ENCODE measurements around the gene CWF19L2. TPM values are rescaled to one million over a fixed set of nuclear protein-coding genes. Genes with fewer than 3 reads are reported as not detected.

Gene CWF19L2
- total RNA-seq, 1 experiment from 2014 or later: 18.4 TPM

- Mint-ChIP-seq H3K9me3 (no peaks in the 10 kb centered on the region), H3K36me3 (ENCODE audit: insufficient read depth in 1 of 3, low read depth in 3 of 3) (peaks cover under 1 to 8% (median 5%) of the 10 kb centered on the region in 3 experiments; a peak in 5 of 7 replicates), H3K4me1 (no peaks in the 10 kb centered on the region), H3K27ac (no peak overlapping the region), H3K4me3 (no peak overlapping the region), H3K27me3 (ENCODE audit: low read depth) (no peaks in the 10 kb centered on the region)
- H3K4me1 ChIP-seq (ENCODE audit: insufficient read depth, low read length): no peaks in the 10 kb centered on the region
- H4K20me1 ChIP-seq (ENCODE audit: control insufficient read depth, insufficient read depth, insufficient read length): no peaks in the 10 kb centered on the region
- H3K23me2 ChIP-seq (ENCODE audit: insufficient read length, low read depth, low read length, poor library complexity, severe bottlenecking): no peaks in the 10 kb centered on the region
- no peak overlapping the region for H2BK120ac ChIP-seq (ENCODE audit: low read depth, low read length, poor library complexity, severe bottlenecking)
- H2BK15ac ChIP-seq (ENCODE audit: low read depth, low read length): no peak overlapping the region
- no peak overlapping the region for H2AK5ac ChIP-seq (ENCODE audit: insufficient read length, low read length)
- no peaks in the 10 kb centered on the region for H3K9me3 ChIP-seq (ENCODE audit: control insufficient read depth, low read depth, low read length)
- H3K79me2 ChIP-seq (ENCODE audit: insufficient read depth, low read length): no peaks in the 10 kb centered on the region
- no peak overlapping the region for H3K4ac ChIP-seq (ENCODE audit: low read depth, low read length)
- H3K18ac ChIP-seq (ENCODE audit: insufficient read length, low read depth, low read length): no peak overlapping the region
- no peak for DNase-seq
- no peak overlapping the region for H3K4me2 ChIP-seq (ENCODE audit: insufficient read depth, insufficient read length, low read length)
- H3K9ac ChIP-seq (ENCODE audit: extremely low read depth, insufficient read length, low read length): no peak overlapping the region
- no peak overlapping the region for H4K91ac ChIP-seq (ENCODE audit: insufficient read length, low read depth, low read length)
- H4K8ac ChIP-seq (replicated peaks; ENCODE audit: insufficient read length, low read depth, low read length): no peak overlapping the region
- H2BK12ac ChIP-seq (ENCODE audit: insufficient read length, low read depth, low read length): no peak overlapping the region
- TF ChIP-seq CTCF (conservative IDR thresholded peaks at IDR 0.05): no peak
- no peak overlapping the region for H3K56ac ChIP-seq (ENCODE audit: insufficient read length, low read depth, low read length)
- no peak overlapping the region for H3K14ac ChIP-seq (ENCODE audit: insufficient read depth, low read length)
- H3K79me1 ChIP-seq (ENCODE audit: insufficient read depth, low read depth, low read length, poor library complexity, severe bottlenecking): no peaks in the 10 kb centered on the region
- WGBS (ENCODE audit: extremely low coverage, insufficient read length, low lambda C conversion rate): no CpG with 5 or more reads among the region's 1 CpG
- no peak overlapping the region for H2BK5ac ChIP-seq (ENCODE audit: insufficient read length, low read length)
- no peak overlapping the region for H3T11ph ChIP-seq (ENCODE audit: low read length)
- no peak overlapping the region for H2AFZ ChIP-seq (ENCODE audit: low read length)
- no peak overlapping the region for H4K5ac ChIP-seq (ENCODE audit: insufficient read length, low read depth, low read length)
- H2BK20ac ChIP-seq (ENCODE audit: low read depth, low read length, poor library complexity, severe bottlenecking): no peak overlapping the region
- H3K27me3 ChIP-seq (ENCODE audit: insufficient read depth, low read length): no peaks in the 10 kb centered on the region
- H3K23ac ChIP-seq (ENCODE audit: insufficient read length, low read depth, low read length): no peak overlapping the region
- no peak overlapping the region for H3K27ac ChIP-seq (ENCODE audit: insufficient read length, low read depth, low read length)
Observed at GRCh38 chr11:107408762-107409211, 48.8 kb downstream of the CWF19L2 start.

Data from H9 (cell line).